Transverse colon (tissue), 4 donors: ENCODE results near the gene GALM. TPM values are rescaled to one million over a fixed set of nuclear protein-coding genes. Genes with fewer than 3 reads are reported as not detected.

Experiments
- DNase-seq: peaks from one replicate; pipeline ENCODE4 v3.0.0-alpha.2; 2019
- H3K27ac ChIP-seq, 4 donors: fragments of 200-600 bp; sonication (generic); 2 replicates each; pipeline ENCODE4 v1.5.1; 2016 to 2018; ENCODE audit warnings: inconsistent platforms in 4 of 4
- H3K27me3 ChIP-seq: fragments of 200-600 bp; sonication (generic); 2 replicates; pipeline ENCODE4 v1.5.1; 2017; ENCODE audit warnings: inconsistent platforms
- H3K36me3 ChIP-seq, 4 donors: fragments of 200-600 bp; sonication (generic); 2 replicates each; pipeline ENCODE4 v1.5.1; 2017 to 2019; ENCODE audit warnings: inconsistent platforms in 4 of 4
- H3K4me1 ChIP-seq, 4 donors: fragments of 200-600 bp; sonication (generic); 2 replicates each; pipeline ENCODE4 v1.5.1; 2017 to 2020; ENCODE audit warnings: inconsistent platforms in 4 of 4
- H3K4me3 ChIP-seq, 4 donors: fragments of 200-600 bp; sonication (generic); 1 replicate in 1 of 4; 2 replicates in 3 of 4; pipeline versions ENCODE4 v1.5.1 to v1.6.1; 2017 to 2019; ENCODE audit warnings: inconsistent platforms in 4 of 4
- H3K9me3 ChIP-seq, 2 donors: fragments of 200-600 bp; sonication (generic); 2 replicates each; pipeline ENCODE4 v1.5.1; 2017 to 2019; ENCODE audit warnings: inconsistent platforms in 2 of 2
- EP300 ChIP-seq: sonication (generic); formaldehyde crosslinking; IDR thresholded peaks from one replicate; pipeline ENCODE4 v1.6.1; 2017; ENCODE audit warnings: antibody characterized with exemption, low read depth
- POLR2A ChIP-seq: fragments of 450-650 bp; IDR thresholded peaks from one replicate; pipeline ENCODE4 v1.6.1; 2016; ENCODE audit warnings: antibody characterized with exemption, mild to moderate bottlenecking, moderate library complexity
- POLR2AphosphoS5 ChIP-seq, 3 donors: sonication (generic); formaldehyde crosslinking; IDR thresholded peaks; one replicate each; pipeline ENCODE4 v1.6.1; 2016; ENCODE audit warnings: antibody characterized with exemption in 3 of 3
- WGBS, 2 donors: methylation state at CpG; one replicate each; pipeline ENCODE4 v1.1.5; 2018; ENCODE audit warnings: low coverage in 1 of 2; 5-methylcytosine and 5-hydroxymethylcytosine counted together
- in situ Hi-C, 4 donors: fragments of 200-750 bp; cut with MboI; loops; one replicate each; pipeline versions ENCODE4 v1.15.0 to v1.15.1; 2017; ENCODE audit warnings: low sequenced_read_pairs in 3 of 4, low pct_ligation_motif_present in 1 of 4, low pct_unique_long_range_greater_than_20kb in 1 of 4
- intact Hi-C: fragments of 100-400 bp; cut with DNase I; formaldehyde crosslinking; loops from one replicate; pipeline ENCODE4 v1.15.1; 2023; ENCODE audit warnings: low total_unique reads
- total RNA-seq, 4 donors: library from RNA; depleted of rRNA; stranded (reverse); fragments of >200 nt; gene quantifications; one replicate each; pipeline ENCODE4 v1.1.0, GENCODE V29; 2016
- TF ChIP-seq, protein P1 (sequence below), 5 experiments: fragments of 200-600 bp in 3 of 5; fragments of 450-650 bp in 2 of 5; sonication (generic) in 3 of 5; IDR thresholded peaks; 1 replicate in 2 of 5; 2 replicates in 3 of 5; pipeline ENCODE4 v1.5.1; 2016 to 2017; ENCODE audit warnings: antibody characterized with exemption in 5 of 5, inconsistent platforms in 3 of 5, mild to moderate bottlenecking in 2 of 5, moderate library complexity in 1 of 5

Gene GALM
- total RNA-seq, 4 donors from 2014 or later = 35.5 to 80.6 (median 70.9) TPM

- Histone ChIP-seq H3K4me1 (peaks cover 0 to 14% (median 7%) of the 10 kb centered on the region in 4 donors), H3K27ac (no peak overlapping the region), H3K36me3 (no peaks in the 10 kb centered on the region), H3K27me3 (no peaks in the 10 kb centered on the region), H3K9me3 (no peaks in the 10 kb centered on the region), H3K4me3 (no peak overlapping the region)
- in situ Hi-C loops (no loop called here), intact Hi-C loops (no loop called here)
- 58 to 72% methylated on average over 7 of the region's 7 CpGs for WGBS, 2 donors
- TF ChIP-seq POLR2AphosphoS5 (IDR thresholded peaks at IDR 0.05) = no peak
- TF ChIP-seq POLR2A = no peak
- TF ChIP-seq, protein P1, sequence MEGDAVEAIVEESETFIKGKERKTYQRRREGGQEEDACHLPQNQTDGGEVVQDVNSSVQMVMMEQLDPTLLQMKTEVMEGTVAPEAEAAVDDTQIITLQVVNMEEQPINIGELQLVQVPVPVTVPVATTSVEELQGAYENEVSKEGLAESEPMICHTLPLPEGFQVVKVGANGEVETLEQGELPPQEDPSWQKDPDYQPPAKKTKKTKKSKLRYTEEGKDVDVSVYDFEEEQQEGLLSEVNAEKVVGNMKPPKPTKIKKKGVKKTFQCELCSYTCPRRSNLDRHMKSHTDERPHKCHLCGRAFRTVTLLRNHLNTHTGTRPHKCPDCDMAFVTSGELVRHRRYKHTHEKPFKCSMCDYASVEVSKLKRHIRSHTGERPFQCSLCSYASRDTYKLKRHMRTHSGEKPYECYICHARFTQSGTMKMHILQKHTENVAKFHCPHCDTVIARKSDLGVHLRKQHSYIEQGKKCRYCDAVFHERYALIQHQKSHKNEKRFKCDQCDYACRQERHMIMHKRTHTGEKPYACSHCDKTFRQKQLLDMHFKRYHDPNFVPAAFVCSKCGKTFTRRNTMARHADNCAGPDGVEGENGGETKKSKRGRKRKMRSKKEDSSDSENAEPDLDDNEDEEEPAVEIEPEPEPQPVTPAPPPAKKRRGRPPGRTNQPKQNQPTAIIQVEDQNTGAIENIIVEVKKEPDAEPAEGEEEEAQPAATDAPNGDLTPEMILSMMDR (IDR thresholded peaks at IDR 0.05) = no peak
- no peak for TF ChIP-seq EP300
- no peak for DNase-seq
Measured at GRCh38 chr2:38775921-38776225, 110.0 kb downstream of the GALM start.

GRCh38 chr2:38776531-38776930 lies 110.6 kb downstream of the GALM start:
- Histone ChIP-seq H3K4me1 (peaks cover 0 to 14% (median 7%) of the 10 kb centered on the region in 4 donors), H3K9me3 (no peaks in the 10 kb centered on the region), H3K27ac (no peak overlapping the region), H3K27me3 (no peaks in the 10 kb centered on the region), H3K4me3 (no peak overlapping the region), H3K36me3 (no peaks in the 10 kb centered on the region)
- WGBS, 2 donors = 87% methylated on average over 13 of the region's 13 CpGs; no CpG with 5 or more reads in 1 of the 2 donors
- intact Hi-C loops = no loop called here
- DNase-seq = no peak
- in situ Hi-C loops = no loop called here
- TF ChIP-seq POLR2AphosphoS5 (IDR thresholded peaks at IDR 0.05) (no peak), POLR2A (no peak), EP300 (no peak)
- TF ChIP-seq, protein P1 (IDR thresholded peaks at IDR 0.05) = no peak

GRCh38 chr2:38778687-38779082 lies 112.8 kb downstream of the GALM start:
- H3K4me3 ChIP-seq = peak overlapping the region; percentile 21 to 70 (median 57)
- peak overlapping the region; percentile 72 to 81 (median 78) for H3K27ac ChIP-seq
- in situ Hi-C loops = no loop called here
- H3K9me3 ChIP-seq = no peaks in the 10 kb centered on the region
- TF ChIP-seq POLR2A (no peak), POLR2AphosphoS5 (IDR thresholded peaks at IDR 0.05) (no peak), EP300 (no peak)
- TF ChIP-seq, protein P1 (IDR thresholded peaks at IDR 0.05) = no peak
- no peaks in the 10 kb centered on the region for H3K36me3 ChIP-seq
- 8% methylated on average over 2 to 8 of the region's 8 CpGs for WGBS, 2 donors
- peaks cover 0 to 14% (median 7%) of the 10 kb centered on the region in 4 donors for H3K4me1 ChIP-seq
- DNase-seq = no peak
- H3K27me3 ChIP-seq = no peaks in the 10 kb centered on the region
- intact Hi-C loops = no loop called here

- no peaks in the 10 kb centered on the region for H3K36me3 ChIP-seq
- in situ Hi-C loops (no loop called here), intact Hi-C loops (no loop called here)
- peaks cover 0 to 7% (median 3%) of the 10 kb centered on the region in 4 donors for H3K4me1 ChIP-seq
- no peak overlapping the region for H3K4me3 ChIP-seq
- no peaks in the 10 kb centered on the region for H3K9me3 ChIP-seq
- no peak overlapping the region for H3K27ac ChIP-seq
- DNase-seq = no peak
- TF ChIP-seq, protein P1 (IDR thresholded peaks at IDR 0.05) = no peak
- no peak for TF ChIP-seq POLR2AphosphoS5 (IDR thresholded peaks at IDR 0.05)
- no peak for TF ChIP-seq EP300
- TF ChIP-seq POLR2A = no peak
- no peaks in the 10 kb centered on the region for H3K27me3 ChIP-seq
Measured at GRCh38 chr2:38783586-38783985, 117.7 kb downstream of the GALM start.

Other genes starting within 250 kb of the GALM start
- gene HNRNPLL, start 63.2 kb upstream of the GALM start, total RNA-seq = 10 to 100 TPM; 45.2 to 59.7 (median 54.4) TPM
- gene SRSF7, start 85.2 kb downstream of the GALM start, total RNA-seq = 100 to 1,000 TPM in 2 of 4 donors, 10 to 100 TPM in 2; 75.6 to 153 (median 95.0) TPM
- 1 to 10 TPM in 3 of 4 donors, not detected in 1; 1.8 to 5.9 (median 3.8) TPM for gene GEMIN6, start 112.1 kb downstream of the GALM start, total RNA-seq
- gene DHX57, start 209.8 kb downstream of the GALM start, total RNA-seq = 10 to 100 TPM in 2 of 4 donors, 1 to 10 TPM in 2; 1.5 to 29.7 (median 10.6) TPM
- 10 to 100 TPM in 2 of 4 donors, 1 to 10 TPM in 1, not detected in 1; 10.0 to 14.6 (median 12.9) TPM for gene MORN2, start 209.9 kb downstream of the GALM start, total RNA-seq
- gene ARHGEF33, start 223.8 kb downstream of the GALM start, total RNA-seq = under 1 TPM in 2 of 4 donors, not detected in 2; 0.14 to 0.32 TPM